SJSA1 (cell line): ENCODE measurements around the gene PITPNC1. TPM values are rescaled to one million over a fixed set of nuclear protein-coding genes. Genes with fewer than 3 reads are reported as not detected.
"Not testable (repeated sequence)": the region's sequence is repeated elsewhere in the genome, so short reads cannot be mapped to it uniquely, and the experiment has no call there.

Experiments used
- DNase-seq, 2 experiments: peaks; one replicate each; pipeline ENCODE4 v3.0.0-alpha.2; 2015 to 2020; ENCODE audit warnings: low spot score in 2 of 2, low read depth in 1 of 2
- H3K27ac ChIP-seq: fragments of 250-450 bp; sonication (Bioruptor Pico); 2 replicates; pipeline ENCODE4 v1.5.1; 2020; ENCODE audit warnings: mild to moderate bottlenecking, moderate library complexity
- H3K27me3 ChIP-seq: fragments of 250-450 bp; sonication (Bioruptor Pico); replicated peaks from 2 replicates; pipeline ENCODE4 v1.5.1; 2020; ENCODE audit warnings: mild to moderate bottlenecking, moderate library complexity
- H3K36me3 ChIP-seq: fragments of 250-450 bp; sonication (Bioruptor Pico); 2 replicates; pipeline ENCODE4 v1.5.1; 2020; ENCODE audit warnings: mild to moderate bottlenecking
- H3K4me1 ChIP-seq: fragments of 250-450 bp; sonication (Bioruptor Pico); replicated peaks from 2 replicates; pipeline ENCODE4 v1.6.1; 2021; ENCODE audit warnings: mild to moderate bottlenecking
- H3K4me3 ChIP-seq: fragments of 250-450 bp; sonication (Bioruptor Pico); 2 replicates; pipeline ENCODE4 v1.5.1; 2020; ENCODE audit warnings: mild to moderate bottlenecking
- H3K9me3 ChIP-seq: fragments of 250-450 bp; sonication (Bioruptor Pico); replicated peaks from 2 replicates; pipeline ENCODE4 v1.5.1; 2020; ENCODE audit warnings: mild to moderate bottlenecking
- total RNA-seq: library from RNA; depleted of rRNA; stranded (reverse); fragments of >200 nt; shearing (Covaris generic); gene quantifications from 2 replicates; pipeline ENCODE4 v1.2.3, GENCODE V29; 2014

The PITPNC1 gene
- total RNA-seq, 1 experiment from 2014 or later: 9.1 TPM

- no peak for DNase-seq
- H3K9me3 ChIP-seq: no peaks in the 10 kb centered on the region
- no peaks in the 10 kb centered on the region for H3K36me3 ChIP-seq
- peak overlapping the region; percentile 35; the same call in 1 of the 2 replicates for H3K27ac ChIP-seq
- H3K4me1 ChIP-seq: peaks cover 13% of the 10 kb centered on the region
- H3K4me3 ChIP-seq: no peak overlapping the region
- H3K27me3 ChIP-seq: 0 out of 2 replicates have a peak, but pooled peaks cover 8% of the 10 kb centered on the region
Measured at GRCh38 chr17:67490471-67490870, 113.4 kb downstream of the PITPNC1 start.

GRCh38 chr17:67491009-67491680 is 114.1 kb downstream of the PITPNC1 start:
- H3K27ac ChIP-seq: peak overlapping the region; percentile 35; the same call in 1 of the 2 replicates
- no peaks in the 10 kb centered on the region for H3K9me3 ChIP-seq
- peak; percentile 85 to 90 for DNase-seq
- no peaks in the 10 kb centered on the region for H3K36me3 ChIP-seq
- H3K4me3 ChIP-seq: no peak overlapping the region
- H3K4me1 ChIP-seq: peaks cover 13% of the 10 kb centered on the region
- H3K27me3 ChIP-seq: 0 out of 2 replicates have a peak, but pooled peaks cover 8% of the 10 kb centered on the region

- no peaks in the 10 kb centered on the region for H3K9me3 ChIP-seq
- no peak for DNase-seq
- no peak overlapping the region for H3K4me3 ChIP-seq
- 0 out of 2 replicates have a peak, but pooled peaks cover 8% of the 10 kb centered on the region for H3K27me3 ChIP-seq
- no peak overlapping the region for H3K27ac ChIP-seq
- H3K4me1 ChIP-seq: peaks cover 13% of the 10 kb centered on the region
- H3K36me3 ChIP-seq: no peaks in the 10 kb centered on the region
Measured at GRCh38 chr17:67491681-67492024, 114.6 kb downstream of the PITPNC1 start.

GRCh38 chr17:67492251-67492740 is 115.2 kb downstream of the PITPNC1 start:
- Histone ChIP-seq H3K27ac (no peak overlapping the region), H3K4me1 (peaks cover 13% of the 10 kb centered on the region), H3K4me3 (no peak overlapping the region), H3K27me3 (0 out of 2 replicates have a peak, but pooled peaks cover 8% of the 10 kb centered on the region), H3K36me3 (no peaks in the 10 kb centered on the region), H3K9me3 (no peaks in the 10 kb centered on the region)
- DNase-seq: no peak

GRCh38 chr17:67492824-67493517 is 115.9 kb downstream of the PITPNC1 start:
- 0 out of 2 replicates have a peak, but pooled peaks cover 8% of the 10 kb centered on the region for H3K27me3 ChIP-seq
- no peaks in the 10 kb centered on the region for H3K9me3 ChIP-seq
- H3K4me3 ChIP-seq: no peak overlapping the region
- H3K27ac ChIP-seq: no peak overlapping the region
- no peak for DNase-seq
- H3K36me3 ChIP-seq: no peaks in the 10 kb centered on the region
- H3K4me1 ChIP-seq: peaks cover 13% of the 10 kb centered on the region

GRCh38 chr17:67493812-67494211 is 116.7 kb downstream of the PITPNC1 start:
- no peaks in the 10 kb centered on the region for H3K9me3 ChIP-seq
- H3K27ac ChIP-seq: no peak overlapping the region
- no peak overlapping the region for H3K4me3 ChIP-seq
- no peak for DNase-seq
- H3K27me3 ChIP-seq: 0 out of 2 replicates have a peak, but pooled peaks cover 8% of the 10 kb centered on the region
- H3K4me1 ChIP-seq: peaks cover 13% of the 10 kb centered on the region
- H3K36me3 ChIP-seq: no peaks in the 10 kb centered on the region

GRCh38 chr17:67495534-67495933 is 118.5 kb downstream of the PITPNC1 start:
- not testable (repeated sequence) for H3K27ac ChIP-seq, H3K9me3 ChIP-seq, H3K4me3 ChIP-seq, DNase-seq, H3K27me3 ChIP-seq, H3K36me3 ChIP-seq
- H3K4me1 ChIP-seq: peaks cover 11% of the 10 kb centered on the region

- DNase-seq: no peak
- H3K27ac ChIP-seq: no peak overlapping the region
- 0 out of 2 replicates have a peak, but pooled peaks cover 8% of the 10 kb centered on the region for H3K27me3 ChIP-seq
Measured at GRCh38 chr17:67496286-67496685, 119.2 kb downstream of the PITPNC1 start.

GRCh38 chr17:67499685-67500084 is 122.6 kb downstream of the PITPNC1 start:
- H3K4me1 ChIP-seq: no peaks in the 10 kb centered on the region
- no peaks in the 10 kb centered on the region for H3K27me3 ChIP-seq
- no peaks in the 10 kb centered on the region for H3K36me3 ChIP-seq
- H3K27ac ChIP-seq: no peak overlapping the region
- no peaks in the 10 kb centered on the region for H3K9me3 ChIP-seq
- no peak overlapping the region for H3K4me3 ChIP-seq
- no peak for DNase-seq

More at GRCh38 chr17:67496286-67496685, 119.2 kb downstream of the PITPNC1 start:
- Histone ChIP-seq H3K4me1 (peaks cover 4% of the 10 kb centered on the region), H3K9me3 (no peaks in the 10 kb centered on the region), H3K36me3 (no peaks in the 10 kb centered on the region), H3K4me3 (no peak overlapping the region)

- no peak for DNase-seq
- Histone ChIP-seq H3K36me3 (no peaks in the 10 kb centered on the region), H3K27me3 (no peaks in the 10 kb centered on the region), H3K4me3 (no peak overlapping the region), H3K4me1 (no peaks in the 10 kb centered on the region), H3K9me3 (no peaks in the 10 kb centered on the region), H3K27ac (no peak overlapping the region)
Measured at GRCh38 chr17:67500261-67500660, 123.2 kb downstream of the PITPNC1 start.

GRCh38 chr17:67500677-67501300 is 123.7 kb downstream of the PITPNC1 start:
- Histone ChIP-seq H3K36me3 (no peaks in the 10 kb centered on the region), H3K27me3 (no peaks in the 10 kb centered on the region), H3K27ac (no peak overlapping the region), H3K4me1 (no peaks in the 10 kb centered on the region), H3K9me3 (no peaks in the 10 kb centered on the region), H3K4me3 (no peak overlapping the region)
- DNase-seq: no peak

- no peaks in the 10 kb centered on the region for H3K9me3 ChIP-seq
- no peaks in the 10 kb centered on the region for H3K27me3 ChIP-seq
- no peak overlapping the region for H3K27ac ChIP-seq
- DNase-seq: no peak
- H3K4me1 ChIP-seq: no peaks in the 10 kb centered on the region
- H3K4me3 ChIP-seq: no peak overlapping the region
- no peaks in the 10 kb centered on the region for H3K36me3 ChIP-seq
Measured at GRCh38 chr17:67502151-67502550, 125.1 kb downstream of the PITPNC1 start.

- no peak overlapping the region for H3K4me3 ChIP-seq
- no peaks in the 10 kb centered on the region for H3K9me3 ChIP-seq
- H3K4me1 ChIP-seq: no peaks in the 10 kb centered on the region
- no peaks in the 10 kb centered on the region for H3K27me3 ChIP-seq
- H3K36me3 ChIP-seq: no peaks in the 10 kb centered on the region
- no peak for DNase-seq
- no peak overlapping the region for H3K27ac ChIP-seq
Measured at GRCh38 chr17:67503184-67503583, 126.1 kb downstream of the PITPNC1 start.

GRCh38 chr17:67503739-67504138 is 126.7 kb downstream of the PITPNC1 start:
- H3K9me3 ChIP-seq: no peaks in the 10 kb centered on the region

More at GRCh38 chr17:67503739-67504138, 126.7 kb downstream of the PITPNC1 start:
- no peaks in the 10 kb centered on the region for H3K27me3 ChIP-seq
- no peak overlapping the region for H3K4me3 ChIP-seq
- no peaks in the 10 kb centered on the region for H3K4me1 ChIP-seq
- DNase-seq: no peak
- H3K36me3 ChIP-seq: no peaks in the 10 kb centered on the region
- no peak overlapping the region for H3K27ac ChIP-seq
